ENCODE results near the gene IQCE. TPM values are rescaled to one million over a fixed set of nuclear protein-coding genes. Genes with fewer than 3 reads are reported as not detected.

Gene IQCE
- total RNA-seq, 2 donors from 2014 or later = 14.6 to 19.1 TPM

- intact Hi-C loops (cut with DNase I) = no loop called here
- no peak for DNase-seq (ENCODE audit: low spot score)
Observed at GRCh38 chr7:2520131-2520760, 38.5 kb upstream of the IQCE start.

- intact Hi-C loops (cut with DNase I) = no loop called here
Observed at GRCh38 chr7:2520761-2521290, 38.0 kb upstream of the IQCE start.

GRCh38 chr7:2521341-2521745 lies 37.4 kb upstream of the IQCE start:
- DNase-seq (ENCODE audit: low spot score) = no peak
- intact Hi-C loops (cut with DNase I) = no loop called here

More at GRCh38 chr7:2520761-2521290, 38.0 kb upstream of the IQCE start:
- DNase-seq (ENCODE audit: low spot score) = no peak

GRCh38 chr7:2521952-2522591 lies 36.7 kb upstream of the IQCE start:
- no peak for DNase-seq (ENCODE audit: low spot score)
- intact Hi-C loops (cut with DNase I) = no loop called here

- DNase-seq (ENCODE audit: low spot score) = no peak
- intact Hi-C loops (cut with DNase I) = no loop called here
Observed at GRCh38 chr7:2522780-2523433, 35.9 kb upstream of the IQCE start.

- no peak for DNase-seq (ENCODE audit: low spot score)
- intact Hi-C loops (cut with DNase I) = no loop called here
Observed at GRCh38 chr7:2523461-2523936, 35.3 kb upstream of the IQCE start.

GRCh38 chr7:2523941-2524807 lies 34.6 kb upstream of the IQCE start:
- peak; percentile 92 for DNase-seq (ENCODE audit: low spot score)
- intact Hi-C loops (cut with DNase I) = no loop called here

GRCh38 chr7:2524808-2525657 lies 33.7 kb upstream of the IQCE start:
- intact Hi-C loops (cut with DNase I) = no loop called here
- peak; percentile 84 for DNase-seq (ENCODE audit: low spot score)

- intact Hi-C loops (cut with DNase I) = no loop called here
- DNase-seq (ENCODE audit: low spot score) = peak; percentile 84
Observed at GRCh38 chr7:2525658-2526630, 32.8 kb upstream of the IQCE start.

GRCh38 chr7:2526659-2527504 lies 31.9 kb upstream of the IQCE start:
- peak; percentile 81 for DNase-seq (ENCODE audit: low spot score)
- intact Hi-C loops (cut with DNase I) = no loop called here

GRCh38 chr7:2527505-2528467 lies 31.0 kb upstream of the IQCE start:
- peak; percentile 80 for DNase-seq (ENCODE audit: low spot score)
- intact Hi-C loops (cut with DNase I) = no loop called here

GRCh38 chr7:2528481-2529095 lies 30.2 kb upstream of the IQCE start:
- peak; percentile 64 for DNase-seq (ENCODE audit: low spot score)
- intact Hi-C loops (cut with DNase I) = no loop called here

- intact Hi-C loops (cut with DNase I) = no loop called here
- DNase-seq (ENCODE audit: low spot score) = peak; percentile 93
Observed at GRCh38 chr7:2529161-2530070, 29.4 kb upstream of the IQCE start.

Measured in posterior vena cava (tissue), 2 donors.